Neural cell (in vitro differentiated cells): ENCODE results near the gene LGI4. TPM values are rescaled to one million over a fixed set of nuclear protein-coding genes. Genes with fewer than 3 reads are reported as not detected.

Experiments
- H2AFZ ChIP-seq: fragments of 200-600, 300-800 bp; sonication (generic), shearing (Covaris generic); 2 replicates; pipeline ENCODE4 v1.6.0; 2014; ENCODE audit warnings: low read depth, mild to moderate bottlenecking, antibody characterized with exemption, low read length, moderate library complexity
- H3F3A ChIP-seq: fragments of 200-600 bp; shearing (Covaris generic); 2 replicates; pipeline ENCODE4 v1.6.1; 2016; ENCODE audit warnings: mild to moderate bottlenecking, moderate library complexity, mixed read lengths, antibody characterized with exemption, low read length; ENCODE audit not compliant: insufficient read depth, poor library complexity, severe bottlenecking
- H3K27ac ChIP-seq: fragments of 200-600, 300-800 bp; sonication (generic), shearing (Covaris generic); 2 replicates; pipeline ENCODE4 v1.5.1; 2014; ENCODE audit warnings: mild to moderate bottlenecking, low read length, moderate library complexity
- H3K27me3 ChIP-seq: fragments of 300-800, 200-600 bp; sonication (generic), shearing (Covaris generic); 2 replicates; pipeline ENCODE4 v1.6.0; 2014; ENCODE audit warnings: mild to moderate bottlenecking, low read depth, low read length, moderate library complexity; ENCODE audit not compliant: insufficient read depth
- H3K36me3 ChIP-seq: fragments of 300-800, 200-600 bp; sonication (generic), shearing (Covaris generic); 2 replicates; pipeline ENCODE4 v1.5.1; 2014; ENCODE audit warnings: mild to moderate bottlenecking, antibody characterized with exemption, low read length, moderate library complexity; ENCODE audit not compliant: insufficient read depth
- H3K4me2 ChIP-seq: fragments of 300-800, 200-600 bp; sonication (generic), shearing (Covaris generic); 2 replicates; pipeline ENCODE4 v1.6.0; 2014; ENCODE audit warnings: mild to moderate bottlenecking, low read length
- H3K4me3 ChIP-seq: fragments of 300-800, 200-600 bp; sonication (generic), shearing (Covaris generic); 2 replicates; pipeline ENCODE4 v1.5.1; 2014; ENCODE audit warnings: mild to moderate bottlenecking, low read length, moderate library complexity
- H3K79me2 ChIP-seq: fragments of 200-600 bp; shearing (Covaris generic); replicated peaks from 2 replicates; pipeline ENCODE4 v1.6.0; 2014; ENCODE audit warnings: mild to moderate bottlenecking, low read length, moderate library complexity; ENCODE audit not compliant: insufficient read depth
- H3K9ac ChIP-seq: fragments of 300-800, 200-600 bp; sonication (generic), shearing (Covaris generic); 2 replicates; pipeline ENCODE4 v1.6.1; 2016; ENCODE audit warnings: mild to moderate bottlenecking, low read length, mixed read lengths
- H3K9me2 ChIP-seq: fragments of 200-600 bp; shearing (Covaris generic); 2 replicates; pipeline ENCODE4 v1.6.1; 2016; ENCODE audit warnings: mild to moderate bottlenecking, low read length, mixed read lengths; ENCODE audit not compliant: insufficient read depth
- H3K9me3 ChIP-seq: fragments of 200-600, 300-800 bp; sonication (generic), shearing (Covaris generic); 2 replicates; pipeline ENCODE4 v1.6.1; 2016; ENCODE audit warnings: mild to moderate bottlenecking, mixed run types, low read length, moderate library complexity, mixed read lengths
- H4K20me1 ChIP-seq: fragments of 200-600 bp; shearing (Covaris generic); 2 replicates; pipeline ENCODE4 v1.6.1; 2016; ENCODE audit warnings: mild to moderate bottlenecking, mixed run types; ENCODE audit not compliant: insufficient read depth
- EP300 ChIP-seq: fragments of 450-650 bp; conservative IDR thresholded peaks from 2 replicates; pipeline ENCODE4 v1.6.1; 2014; ENCODE audit warnings: antibody characterized with exemption, mild to moderate bottlenecking, moderate library complexity; ENCODE audit not compliant: poor library complexity, severe bottlenecking
- EZH2 ChIP-seq: fragments of 200-600, 300-800 bp; shearing (Covaris generic), sonication (generic); IDR thresholded peaks from 2 replicates; pipeline ENCODE4 v1.6.1; 2014; ENCODE audit warnings: antibody characterized with exemption, low read length, borderline replicate concordance, mild to moderate bottlenecking; ENCODE audit not compliant: insufficient read depth, poor library complexity, severe bottlenecking
- MXI1 ChIP-seq: fragments of 450-650 bp; conservative IDR thresholded peaks from 2 replicates; pipeline ENCODE4 v1.6.1; 2014; ENCODE audit warnings: antibody characterized with exemption, mild to moderate bottlenecking; ENCODE audit not compliant: poor library complexity, severe bottlenecking
- POLR2AphosphoS5 ChIP-seq: IDR thresholded peaks from 2 replicates; pipeline ENCODE4 v1.6.1; 2012
- RAD21 ChIP-seq: fragments of 450-650 bp; conservative IDR thresholded peaks from 2 replicates; pipeline ENCODE4 v1.6.1; 2014; ENCODE audit warnings: antibody characterized with exemption, mild to moderate bottlenecking, moderate library complexity
- REST ChIP-seq: IDR thresholded peaks from 2 replicates; pipeline ENCODE4 v1.6.1; 2012; ENCODE audit warnings: borderline replicate concordance
- SMC3 ChIP-seq: fragments of 450-650 bp; conservative IDR thresholded peaks from 2 replicates; pipeline ENCODE4 v1.6.1; 2014; ENCODE audit warnings: antibody characterized with exemption, mild to moderate bottlenecking, moderate library complexity; ENCODE audit not compliant: poor library complexity
- TAF1 ChIP-seq: IDR thresholded peaks from 2 replicates; pipeline ENCODE4 v1.6.1; 2012; ENCODE audit warnings: low read depth
- polyA plus RNA-seq: library from polyadenylated mRNA; depleted of rRNA; stranded (reverse); fragments of >200 nt; gene quantifications from 2 replicates; pipeline ENCODE4 v1.2.3, GENCODE V29; 2014
- TF ChIP-seq, protein P1 (sequence below): fragments of 450-650 bp; IDR thresholded peaks from 2 replicates; pipeline ENCODE4 v1.5.1; 2014; ENCODE audit warnings: antibody characterized with exemption, mild to moderate bottlenecking, moderate library complexity; ENCODE audit not compliant: poor library complexity, severe bottlenecking

Gene LGI4
- polyA plus RNA-seq, 1 donor from 2014 or later: 0.63 TPM

DNA sequence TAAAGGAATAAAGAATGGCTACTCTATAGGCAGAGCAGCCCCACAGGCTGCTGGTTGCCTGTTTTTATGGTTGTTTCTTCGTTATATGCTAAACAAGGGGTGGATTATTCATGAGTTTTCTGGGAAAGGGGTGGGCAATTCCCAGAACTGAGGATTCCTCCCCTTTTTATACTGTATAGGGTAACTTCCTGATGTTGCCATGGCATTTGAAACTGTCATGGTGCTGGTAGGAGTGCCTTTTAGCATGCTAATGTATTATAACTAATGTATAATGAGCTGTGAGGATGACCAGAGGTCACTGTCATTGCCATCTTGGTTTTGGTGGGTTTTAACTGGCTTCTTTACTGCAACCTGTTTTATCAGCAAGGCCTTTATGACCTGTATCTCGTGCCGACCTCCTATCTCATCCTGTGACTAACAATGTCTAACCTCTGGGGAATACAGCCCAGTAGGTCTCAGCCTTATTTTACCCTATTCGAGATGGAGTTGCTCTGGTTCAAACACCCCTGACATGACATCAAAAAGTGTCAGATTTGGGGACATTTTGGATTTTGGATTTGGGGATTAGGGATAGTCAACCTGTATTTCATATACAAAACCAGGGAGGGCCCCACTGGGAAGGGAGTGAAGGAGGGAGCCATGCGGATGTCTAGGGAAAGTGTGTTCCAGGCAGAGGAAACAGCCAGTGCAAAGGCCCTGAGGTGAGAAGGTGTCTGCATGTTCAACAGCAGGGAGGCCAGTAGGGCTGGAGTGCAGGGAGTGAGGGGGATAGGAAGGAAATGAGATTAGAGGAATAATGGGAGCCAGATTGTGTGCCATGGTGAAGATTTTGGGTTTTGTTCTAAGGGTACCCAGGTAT is 30.6 kb upstream of the LGI4 start:
- Histone ChIP-seq H3F3A (no peaks in the 10 kb centered on the region), H3K9ac (no peak overlapping the region), H3K27ac (no peak overlapping the region), H3K4me3 (no peak overlapping the region), H4K20me1 (no peaks in the 10 kb centered on the region), H2AFZ (no peak overlapping the region), H3K9me3 (no peaks in the 10 kb centered on the region), H3K9me2 (no peaks in the 10 kb centered on the region), H3K4me2 (no peak overlapping the region), H3K27me3 (no peaks in the 10 kb centered on the region), H3K79me2 (no peaks in the 10 kb centered on the region), H3K36me3 (no peaks in the 10 kb centered on the region)
- TF ChIP-seq MXI1: no peak
- no peak for TF ChIP-seq EZH2
- no peak for TF ChIP-seq POLR2AphosphoS5
- no peak for TF ChIP-seq SMC3
- no peak for TF ChIP-seq RAD21
- TF ChIP-seq, protein P1, sequence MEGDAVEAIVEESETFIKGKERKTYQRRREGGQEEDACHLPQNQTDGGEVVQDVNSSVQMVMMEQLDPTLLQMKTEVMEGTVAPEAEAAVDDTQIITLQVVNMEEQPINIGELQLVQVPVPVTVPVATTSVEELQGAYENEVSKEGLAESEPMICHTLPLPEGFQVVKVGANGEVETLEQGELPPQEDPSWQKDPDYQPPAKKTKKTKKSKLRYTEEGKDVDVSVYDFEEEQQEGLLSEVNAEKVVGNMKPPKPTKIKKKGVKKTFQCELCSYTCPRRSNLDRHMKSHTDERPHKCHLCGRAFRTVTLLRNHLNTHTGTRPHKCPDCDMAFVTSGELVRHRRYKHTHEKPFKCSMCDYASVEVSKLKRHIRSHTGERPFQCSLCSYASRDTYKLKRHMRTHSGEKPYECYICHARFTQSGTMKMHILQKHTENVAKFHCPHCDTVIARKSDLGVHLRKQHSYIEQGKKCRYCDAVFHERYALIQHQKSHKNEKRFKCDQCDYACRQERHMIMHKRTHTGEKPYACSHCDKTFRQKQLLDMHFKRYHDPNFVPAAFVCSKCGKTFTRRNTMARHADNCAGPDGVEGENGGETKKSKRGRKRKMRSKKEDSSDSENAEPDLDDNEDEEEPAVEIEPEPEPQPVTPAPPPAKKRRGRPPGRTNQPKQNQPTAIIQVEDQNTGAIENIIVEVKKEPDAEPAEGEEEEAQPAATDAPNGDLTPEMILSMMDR: no peak
- TF ChIP-seq REST: no peak
- no peak for TF ChIP-seq EP300
- no peak for TF ChIP-seq TAF1

DNA sequence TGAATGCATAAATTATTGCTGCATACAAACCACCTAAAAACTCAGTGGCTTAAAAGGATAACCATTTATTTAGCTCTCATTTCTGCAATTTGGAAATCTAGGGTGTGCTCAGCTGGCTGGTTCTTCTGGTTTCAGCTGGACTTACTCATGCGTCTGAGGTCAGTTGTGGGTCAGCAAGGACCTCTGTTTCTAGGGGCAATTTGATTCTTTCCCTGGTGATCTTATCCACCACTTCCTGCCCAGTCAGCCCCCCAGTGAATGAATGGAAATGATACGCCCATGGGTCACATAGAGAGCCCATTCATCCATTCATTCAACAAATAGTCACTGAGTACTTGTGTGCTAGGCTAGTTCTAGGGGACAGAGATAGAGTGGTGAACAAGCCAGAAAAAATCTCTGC is 29.6 kb upstream of the LGI4 start:
- no peaks in the 10 kb centered on the region for H3K9me3 ChIP-seq
- H3K4me2 ChIP-seq: no peak overlapping the region
- no peak overlapping the region for H3K9ac ChIP-seq
- H3K27me3 ChIP-seq: no peaks in the 10 kb centered on the region
- no peak overlapping the region for H3K4me3 ChIP-seq
- no peaks in the 10 kb centered on the region for H3F3A ChIP-seq
- no peaks in the 10 kb centered on the region for H3K36me3 ChIP-seq
- no peaks in the 10 kb centered on the region for H4K20me1 ChIP-seq
- no peak for TF ChIP-seq POLR2AphosphoS5
- no peak for TF ChIP-seq RAD21
- TF ChIP-seq, protein P1: no peak
- no peak for TF ChIP-seq SMC3
- no peak overlapping the region for H2AFZ ChIP-seq
- no peaks in the 10 kb centered on the region for H3K9me2 ChIP-seq
- no peak overlapping the region for H3K27ac ChIP-seq
- H3K79me2 ChIP-seq: no peaks in the 10 kb centered on the region
